SH-SY5Y (cell line): ENCODE measurements around the gene TEK.

Experiments
- GATA2 ChIP-seq: IDR thresholded peaks from 2 replicates; pipeline ENCODE4 v1.6.1; 2011; ENCODE audit warnings: mild to moderate bottlenecking, low read depth, low read length
- GATA3 ChIP-seq: IDR thresholded peaks from 2 replicates; pipeline ENCODE4 v1.6.1; 2011; ENCODE audit warnings: low read depth, mild to moderate bottlenecking, low read length, moderate library complexity

DNA sequence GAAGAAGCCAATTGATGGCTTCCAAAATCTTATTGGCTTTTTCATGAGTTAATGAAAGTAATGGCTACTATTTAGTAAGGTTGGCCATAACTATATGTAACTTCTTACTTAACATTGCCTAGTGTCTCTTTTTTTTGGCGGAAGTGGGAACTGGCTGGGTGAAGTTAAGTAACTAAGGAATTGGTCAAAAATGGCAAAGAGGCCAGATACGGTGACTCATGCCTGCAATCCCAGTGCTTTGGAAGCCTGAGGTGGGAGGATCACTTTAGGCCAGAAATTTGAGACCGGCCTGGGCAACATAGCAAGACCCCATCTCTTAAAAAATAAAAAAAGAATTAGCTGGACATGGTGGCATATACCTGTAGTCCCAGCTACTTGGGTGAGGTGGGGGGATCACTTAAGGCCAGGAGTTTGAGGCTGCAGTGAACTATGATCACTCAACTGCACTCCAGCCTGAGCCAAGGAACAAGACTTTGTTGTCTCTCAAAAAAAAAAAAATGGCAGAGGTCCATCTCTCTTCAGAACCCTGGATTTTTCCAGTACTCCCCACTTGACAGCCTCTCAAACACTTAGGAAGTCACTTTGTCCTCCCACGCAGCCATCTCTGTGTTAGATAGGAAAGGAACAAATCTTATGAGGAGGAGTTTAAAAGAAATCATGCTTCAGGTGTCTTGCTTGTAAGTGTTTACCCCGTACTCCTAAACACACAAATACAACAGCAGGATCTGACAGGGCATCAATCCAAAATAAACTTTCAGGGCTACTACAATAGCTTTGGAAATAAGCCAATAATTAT is 75.7 kb downstream of the TEK start:
- TF ChIP-seq GATA2 (no peak), GATA3 (no peak)
